ENCODE results near the gene MPPED2. TPM values are rescaled to one million over a fixed set of nuclear protein-coding genes. Genes with fewer than 3 reads are reported as not detected.

MPPED2 gene
- total and polyA plus RNA-seq, 7 donors = 0.80 to 19.1 (median 6.8) TPM; not detected in 2

GRCh38 chr11:30404136-30404535 is 182.0 kb downstream of the MPPED2 start:
- TF ChIP-seq, protein P1, sequence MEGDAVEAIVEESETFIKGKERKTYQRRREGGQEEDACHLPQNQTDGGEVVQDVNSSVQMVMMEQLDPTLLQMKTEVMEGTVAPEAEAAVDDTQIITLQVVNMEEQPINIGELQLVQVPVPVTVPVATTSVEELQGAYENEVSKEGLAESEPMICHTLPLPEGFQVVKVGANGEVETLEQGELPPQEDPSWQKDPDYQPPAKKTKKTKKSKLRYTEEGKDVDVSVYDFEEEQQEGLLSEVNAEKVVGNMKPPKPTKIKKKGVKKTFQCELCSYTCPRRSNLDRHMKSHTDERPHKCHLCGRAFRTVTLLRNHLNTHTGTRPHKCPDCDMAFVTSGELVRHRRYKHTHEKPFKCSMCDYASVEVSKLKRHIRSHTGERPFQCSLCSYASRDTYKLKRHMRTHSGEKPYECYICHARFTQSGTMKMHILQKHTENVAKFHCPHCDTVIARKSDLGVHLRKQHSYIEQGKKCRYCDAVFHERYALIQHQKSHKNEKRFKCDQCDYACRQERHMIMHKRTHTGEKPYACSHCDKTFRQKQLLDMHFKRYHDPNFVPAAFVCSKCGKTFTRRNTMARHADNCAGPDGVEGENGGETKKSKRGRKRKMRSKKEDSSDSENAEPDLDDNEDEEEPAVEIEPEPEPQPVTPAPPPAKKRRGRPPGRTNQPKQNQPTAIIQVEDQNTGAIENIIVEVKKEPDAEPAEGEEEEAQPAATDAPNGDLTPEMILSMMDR (IDR thresholded peaks at IDR 0.05) = no peak
- TF ChIP-seq POLR2AphosphoS5 (IDR thresholded peaks at IDR 0.05) (no peak), POLR2A (IDR thresholded peaks at IDR 0.05) (no peak), EP300 (IDR thresholded peaks at IDR 0.05) (no peak)
- DNase-seq = no peak
- intact Hi-C loops (cut with DNase I) = no loop called here

GRCh38 chr11:30395751-30396150 is 190.4 kb downstream of the MPPED2 start:
- no peak overlapping the region for H3K4me3 ChIP-seq
- no peaks in the 10 kb centered on the region for H3K9me3 ChIP-seq
- intact Hi-C loops (cut with DNase I) = no loop called here
- TF ChIP-seq POLR2A (IDR thresholded peaks at IDR 0.05) (no peak), POLR2AphosphoS5 (IDR thresholded peaks at IDR 0.05) (no peak), EP300 (IDR thresholded peaks at IDR 0.05) (no peak)
- TF ChIP-seq, protein P1 (IDR thresholded peaks at IDR 0.05) = no peak
- 19 to 56% methylated on average over 8 of the region's 8 CpGs for WGBS, 2 donors
- H3K36me3 ChIP-seq = no peaks in the 10 kb centered on the region
- no peak for DNase-seq
- H3K27me3 ChIP-seq = no peaks in the 10 kb centered on the region
- H3K27ac ChIP-seq = no peak overlapping the region
- peaks cover 0 to 17% (median 4%) of the 10 kb centered on the region in 4 donors for H3K4me1 ChIP-seq

More at GRCh38 chr11:30404136-30404535, 182.0 kb downstream of the MPPED2 start:
- no peak overlapping the region for H3K27ac ChIP-seq
- no peaks in the 10 kb centered on the region for H3K27me3 ChIP-seq
- peaks cover 0 to 2% (median 0%) of the 10 kb centered on the region in 4 donors for H3K9me3 ChIP-seq
- no peaks in the 10 kb centered on the region for H3K36me3 ChIP-seq
- H3K4me1 ChIP-seq = no peaks in the 10 kb centered on the region
- no peak overlapping the region for H3K4me3 ChIP-seq
- 91% methylated on average over 3 of the region's 3 CpGs for WGBS, 2 donors

GRCh38 chr11:30393012-30393411 is 193.1 kb downstream of the MPPED2 start:
- no peaks in the 10 kb centered on the region for H3K9me3 ChIP-seq

DNA sequence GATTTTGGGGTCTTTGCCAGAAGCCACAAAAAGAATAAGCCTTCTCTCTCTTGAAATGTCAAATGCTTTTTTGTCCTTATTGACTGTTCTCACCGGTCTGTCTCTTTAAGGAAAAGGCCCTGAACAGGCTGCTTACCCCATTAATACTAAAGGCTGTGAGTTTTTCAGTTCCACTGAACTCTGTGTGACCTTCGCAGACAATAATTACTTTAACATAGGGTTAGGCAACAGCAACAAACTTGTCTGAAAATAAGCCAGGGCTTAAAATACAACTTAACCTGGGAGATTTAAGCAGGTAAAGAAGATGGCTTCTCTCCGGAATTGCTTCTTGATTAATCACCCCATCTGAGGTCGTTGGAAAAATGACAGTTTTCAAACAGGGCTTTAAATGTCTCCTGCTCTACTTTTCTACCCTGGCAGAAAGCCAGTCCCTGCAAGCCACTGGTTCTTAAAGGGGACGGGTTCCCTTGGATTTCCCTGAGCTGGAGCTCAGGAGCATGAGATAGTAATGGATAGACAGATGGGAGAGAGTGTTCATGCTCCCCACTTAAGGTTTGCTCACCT is 193.8 kb downstream of the MPPED2 start:
- Histone ChIP-seq H3K27me3 (no peaks in the 10 kb centered on the region), H3K4me1 (peaks cover 0 to 17% (median 4%) of the 10 kb centered on the region in 4 donors), H3K4me3 (no peak overlapping the region), H3K27ac (no peak overlapping the region), H3K9me3 (no peaks in the 10 kb centered on the region), H3K36me3 (no peaks in the 10 kb centered on the region)
- TF ChIP-seq POLR2A (IDR thresholded peaks at IDR 0.05) (no peak), EP300 (IDR thresholded peaks at IDR 0.05) (no peak), POLR2AphosphoS5 (IDR thresholded peaks at IDR 0.05) (no peak)
- TF ChIP-seq, protein P1 (IDR thresholded peaks at IDR 0.05) = no peak
- no peak for DNase-seq
- intact Hi-C loops (cut with DNase I) = no loop called here
- WGBS, 2 donors = 47 to 52% methylated on average over 5 of the region's 5 CpGs

More at GRCh38 chr11:30393012-30393411, 193.1 kb downstream of the MPPED2 start:
- Histone ChIP-seq H3K4me3 (no peak overlapping the region), H3K27ac (no peak overlapping the region), H3K36me3 (no peaks in the 10 kb centered on the region), H3K4me1 (peaks cover 0 to 17% (median 4%) of the 10 kb centered on the region in 4 donors), H3K27me3 (no peaks in the 10 kb centered on the region)
- WGBS, 2 donors = 79 to 85% methylated on average over 1 of the region's 1 CpG
- no peak for DNase-seq
- TF ChIP-seq EP300 (IDR thresholded peaks at IDR 0.05) (no peak), POLR2AphosphoS5 (IDR thresholded peaks at IDR 0.05) (no peak), POLR2A (IDR thresholded peaks at IDR 0.05) (no peak)
- TF ChIP-seq, protein P1 (IDR thresholded peaks at IDR 0.05) = no peak
- intact Hi-C loops (cut with DNase I) = no loop called here

DNA sequence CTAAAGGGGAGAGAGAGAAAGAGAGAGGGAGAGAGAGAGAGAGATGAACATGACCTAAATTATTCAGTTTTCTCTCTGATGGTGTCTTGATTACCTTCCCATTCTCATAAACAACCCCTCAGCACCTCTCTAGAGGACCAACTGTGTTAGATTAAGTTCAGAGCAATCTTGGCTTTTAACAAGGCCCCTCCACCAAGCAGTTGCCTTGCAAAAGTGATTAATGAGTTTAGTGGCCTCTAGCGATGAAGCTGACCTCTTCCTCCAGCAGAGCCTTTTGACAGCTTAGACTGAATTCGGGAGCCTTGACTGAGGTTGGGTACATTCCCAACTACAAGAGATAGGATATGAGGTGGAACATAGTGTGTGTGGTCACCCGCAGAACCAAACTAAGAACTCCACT is 197.2 kb downstream of the MPPED2 start:
- H3K4me3 ChIP-seq = no peak overlapping the region
- TF ChIP-seq, protein P1 (IDR thresholded peaks at IDR 0.05) = no peak
- TF ChIP-seq EP300 (IDR thresholded peaks at IDR 0.05) (no peak), POLR2A (IDR thresholded peaks at IDR 0.05) (no peak), POLR2AphosphoS5 (IDR thresholded peaks at IDR 0.05) (no peak)
- H3K36me3 ChIP-seq = no peaks in the 10 kb centered on the region
- no peak overlapping the region for H3K27ac ChIP-seq
- peaks cover 0 to 12% (median 4%) of the 10 kb centered on the region in 4 donors for H3K4me1 ChIP-seq
- DNase-seq = no peak
- intact Hi-C loops (cut with DNase I) = no loop called here
- 74 to 85% methylated on average over 3 of the region's 3 CpGs for WGBS, 2 donors
- no peaks in the 10 kb centered on the region for H3K27me3 ChIP-seq
- no peaks in the 10 kb centered on the region for H3K9me3 ChIP-seq
